GM19395 (cell line): Measurements from ENCODE around the gene ELOVL6.
"Not testable (repeated sequence)": the region's sequence is repeated elsewhere in the genome, so short reads cannot be mapped to it uniquely, and the experiment has no call there.

Experiments
- ATAC-seq: cut with Tn5 transposase; IDR thresholded peaks from one replicate; pipeline ENCODE4 v1.9.1; 2021; ENCODE audit warnings: mild to moderate bottlenecking, moderate library complexity; ENCODE audit not compliant: unreplicated experiment

ELOVL6 gene

GRCh38 chr4:110039164-110039563 lies 159.3 kb downstream of the ELOVL6 start:
- ATAC-seq, result not testable (repeated sequence)

GRCh38 chr4:110034026-110034393 lies 164.4 kb downstream of the ELOVL6 start:
- ATAC-seq, result peak; percentile 99

- peak; percentile 10 for ATAC-seq
Observed at GRCh38 chr4:110033355-110034025, 164.9 kb downstream of the ELOVL6 start.

GRCh38 chr4:110032603-110033002 lies 165.8 kb downstream of the ELOVL6 start:
- ATAC-seq, result no peak

- no peak for ATAC-seq
Observed at GRCh38 chr4:110025718-110026117, 172.7 kb downstream of the ELOVL6 start.

- ATAC-seq, result no peak
Observed at GRCh38 chr4:110025056-110025455, 173.4 kb downstream of the ELOVL6 start.

GRCh38 chr4:110022457-110022856 lies 176.0 kb downstream of the ELOVL6 start:
- no peak for ATAC-seq

- ATAC-seq, result no peak
Observed at GRCh38 chr4:110020646-110021443, 177.6 kb downstream of the ELOVL6 start.

GRCh38 chr4:110020139-110020538 lies 178.3 kb downstream of the ELOVL6 start:
- no peak for ATAC-seq

GRCh38 chr4:110019153-110019552 lies 179.3 kb downstream of the ELOVL6 start:
- no peak for ATAC-seq

GRCh38 chr4:110014233-110014632 lies 184.2 kb downstream of the ELOVL6 start:
- no peak for ATAC-seq

GRCh38 chr4:110012917-110013316 lies 185.5 kb downstream of the ELOVL6 start:
- ATAC-seq, result no peak

- no peak for ATAC-seq
Observed at GRCh38 chr4:110010797-110011196, 187.6 kb downstream of the ELOVL6 start.

GRCh38 chr4:110009550-110009949 lies 188.9 kb downstream of the ELOVL6 start:
- ATAC-seq, result no peak

GRCh38 chr4:110008540-110008939 lies 189.9 kb downstream of the ELOVL6 start:
- no peak for ATAC-seq

GRCh38 chr4:110007217-110007616 lies 191.2 kb downstream of the ELOVL6 start:
- no peak for ATAC-seq

GRCh38 chr4:110005461-110006056 lies 192.9 kb downstream of the ELOVL6 start:
- ATAC-seq, result no peak

GRCh38 chr4:110004556-110004955 lies 193.9 kb downstream of the ELOVL6 start:
- no peak for ATAC-seq

GRCh38 chr4:110003401-110004187 lies 194.8 kb downstream of the ELOVL6 start:
- ATAC-seq, result no peak

GRCh38 chr4:110002326-110002725 lies 196.1 kb downstream of the ELOVL6 start:
- no peak for ATAC-seq

GRCh38 chr4:109999585-109999912 lies 198.9 kb downstream of the ELOVL6 start:
- no peak for ATAC-seq
